ENCODE measurements around the gene CDPF1.

CDPF1 gene

GRCh38 chr22:46263216-46263590, 13.1 kb upstream of the CDPF1 start, which contains the start of gene PKDREJ:
PKDREJ (minus strand) TSS chr22:46263343; CDS start chr22:46263322, 21 bp downstream.
- TF ChIP-seq POLR2AphosphoS5 (IDR thresholded peaks at IDR 0.05; ENCODE audit: borderline replicate concordance, low read depth, low read length) = no peak
- no peak for TF ChIP-seq FOXP2 (optimal IDR thresholded peaks at IDR 0.05; ENCODE audit: control extremely low read depth, extremely low read length, insufficient read depth)
- no peak for TF ChIP-seq EZH2 (IDR thresholded peaks at IDR 0.05)
- Histone ChIP-seq H3K4me3 (no peak within 1 kb of the TSS), H3K27ac (no peak within 1 kb of the TSS), H3K9ac (ENCODE audit: insufficient read length) (no peak within 1 kb of the TSS), H3K36me3 (ENCODE audit: insufficient read depth, low read length) (no peaks in the 10 kb centered on the region), H3K9me3 (ENCODE audit: low read depth, low read length) (no peaks in the 10 kb centered on the region)
- no peak for DNase-seq (ENCODE audit: low read depth, low spot score)

DNA sequence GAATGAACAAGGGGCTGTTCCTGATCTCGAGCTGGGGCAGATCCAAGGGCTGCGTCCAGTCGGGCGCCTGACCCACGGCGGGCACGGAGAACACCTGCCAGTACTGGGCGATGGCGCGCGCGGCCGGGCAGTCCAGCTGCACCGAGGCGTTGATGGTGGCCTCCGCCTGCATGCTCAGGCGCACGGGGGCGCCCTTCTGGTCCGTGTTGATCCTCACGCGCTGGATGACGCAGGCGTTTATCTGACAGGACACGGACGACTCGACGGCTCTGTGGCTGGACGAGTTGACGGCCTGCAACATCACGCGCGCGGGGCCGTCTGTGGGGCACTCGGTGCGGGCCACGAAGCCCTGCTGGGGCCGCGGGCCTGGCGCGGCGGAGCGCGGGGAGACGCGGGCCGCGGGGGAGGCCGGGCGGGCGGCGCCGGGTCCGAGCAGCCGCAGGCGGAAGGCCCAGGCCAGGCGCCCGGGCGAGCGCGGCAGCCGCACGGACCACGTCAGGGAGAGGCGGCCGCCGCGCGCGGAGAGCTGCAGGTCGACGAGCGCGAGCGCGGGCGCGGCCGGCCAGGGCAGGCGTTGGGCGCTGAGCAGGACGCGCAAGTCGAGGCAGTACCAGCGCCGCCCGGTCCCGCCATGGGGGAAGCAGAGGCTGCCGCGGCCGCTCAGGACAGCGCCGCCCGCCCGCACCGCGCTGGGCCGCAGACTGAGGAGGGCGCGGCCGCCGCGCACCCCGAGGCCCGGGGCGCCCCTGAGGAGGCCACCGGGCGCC, 12.5 kb upstream of the CDPF1 start:
- Histone ChIP-seq H3K36me3 (ENCODE audit: insufficient read depth, low read length) (no peaks in the 10 kb centered on the region), H3K9ac (ENCODE audit: insufficient read length) (no peak overlapping the region), H3K4me3 (no peak overlapping the region), H3K27ac (no peak overlapping the region), H3K9me3 (ENCODE audit: low read depth, low read length) (no peaks in the 10 kb centered on the region)
- no peak for TF ChIP-seq FOXP2 (optimal IDR thresholded peaks at IDR 0.05; ENCODE audit: control extremely low read depth, extremely low read length, insufficient read depth)
- no peak for TF ChIP-seq EZH2 (IDR thresholded peaks at IDR 0.05)
- TF ChIP-seq POLR2AphosphoS5 (IDR thresholded peaks at IDR 0.05; ENCODE audit: borderline replicate concordance, low read depth, low read length) = no peak
- DNase-seq (ENCODE audit: low read depth, low spot score) = no peak

DNA sequence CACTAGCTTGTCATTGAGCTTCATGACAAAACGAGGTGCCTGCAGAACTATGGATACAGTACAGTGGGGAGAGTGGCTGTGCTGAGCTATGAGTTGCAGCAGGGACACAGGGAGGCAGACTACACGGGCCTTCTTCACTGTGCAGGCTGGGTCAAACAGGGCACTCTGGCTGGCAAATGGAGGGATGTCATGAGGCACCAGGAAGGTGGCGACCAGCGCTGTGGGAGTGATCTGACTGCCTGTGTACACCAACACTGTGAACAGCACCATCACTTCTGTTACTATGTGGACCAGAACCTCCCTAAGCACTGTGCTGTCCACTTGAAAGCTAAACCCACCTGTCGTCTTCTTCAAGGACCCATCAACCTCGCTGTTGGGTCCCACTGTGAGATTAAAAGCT, 9.9 kb upstream of the CDPF1 start:
- Histone ChIP-seq H3K36me3 (ENCODE audit: insufficient read depth, low read length) (no peaks in the 10 kb centered on the region), H3K9me3 (ENCODE audit: low read depth, low read length) (no peaks in the 10 kb centered on the region), H3K9ac (ENCODE audit: insufficient read length) (no peak overlapping the region), H3K4me3 (no peak overlapping the region), H3K27ac (no peak overlapping the region)
- DNase-seq (ENCODE audit: low read depth, low spot score) = no peak
- TF ChIP-seq EZH2 (IDR thresholded peaks at IDR 0.05) (no peak), FOXP2 (optimal IDR thresholded peaks at IDR 0.05; ENCODE audit: control extremely low read depth, extremely low read length, insufficient read depth) (no peak), POLR2AphosphoS5 (IDR thresholded peaks at IDR 0.05; ENCODE audit: borderline replicate concordance, low read depth, low read length) (no peak)

DNA sequence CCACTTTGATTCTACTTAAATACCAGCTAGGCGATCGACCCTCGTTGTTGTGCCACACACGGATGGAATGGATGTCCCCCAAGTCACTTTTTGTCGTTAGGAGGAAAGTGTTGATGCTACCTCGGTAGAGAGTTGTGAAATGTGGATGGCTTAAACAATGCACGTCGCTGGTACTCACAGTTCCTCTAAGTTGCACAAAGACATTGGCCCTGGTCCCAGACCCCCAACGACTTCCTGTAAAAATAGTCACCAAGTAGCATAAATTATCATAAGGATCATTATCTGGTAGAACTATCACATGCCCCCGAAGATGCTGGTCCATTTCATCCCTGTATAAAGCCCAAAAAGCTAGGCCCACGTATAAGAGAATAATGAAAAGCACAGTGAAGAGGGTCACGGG, 9.3 kb upstream of the CDPF1 start:
- no peak overlapping the region for H3K4me3 ChIP-seq
- TF ChIP-seq POLR2AphosphoS5 (IDR thresholded peaks at IDR 0.05; ENCODE audit: borderline replicate concordance, low read depth, low read length) = no peak
- no peak for TF ChIP-seq EZH2 (IDR thresholded peaks at IDR 0.05)
- no peak for TF ChIP-seq FOXP2 (optimal IDR thresholded peaks at IDR 0.05; ENCODE audit: control extremely low read depth, extremely low read length, insufficient read depth)
- no peaks in the 10 kb centered on the region for H3K36me3 ChIP-seq (ENCODE audit: insufficient read depth, low read length)
- no peak overlapping the region for H3K27ac ChIP-seq
- no peak overlapping the region for H3K9ac ChIP-seq (ENCODE audit: insufficient read length)
- no peaks in the 10 kb centered on the region for H3K9me3 ChIP-seq (ENCODE audit: low read depth, low read length)
- DNase-seq (ENCODE audit: low read depth, low spot score) = no peak

DNA sequence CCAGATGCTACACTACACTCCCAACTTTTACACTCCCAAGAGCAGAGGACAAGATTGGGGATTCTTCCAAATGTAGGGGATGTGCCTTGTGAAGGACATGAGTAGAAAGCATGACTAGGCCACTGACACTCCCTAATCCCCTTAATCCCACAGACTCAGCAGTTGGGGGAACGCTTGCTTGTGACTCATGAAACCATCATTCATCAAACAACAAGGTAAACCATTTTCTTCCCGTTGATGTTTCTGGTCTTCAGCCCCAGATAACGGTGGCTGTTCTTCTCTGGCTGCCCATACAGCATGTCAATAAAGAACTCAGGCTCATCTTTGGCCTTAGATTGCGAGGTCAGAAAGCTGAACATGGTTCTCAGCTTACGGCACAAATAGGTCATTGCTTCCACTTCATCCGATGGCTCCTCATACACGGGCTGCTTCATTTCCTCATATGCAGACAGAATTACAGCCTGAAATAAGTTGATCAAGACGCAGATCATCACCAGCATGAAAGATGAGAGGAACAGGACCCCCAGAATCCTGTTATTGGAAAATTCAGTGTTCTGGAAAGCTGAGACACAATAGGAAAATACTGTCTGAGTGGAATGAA, 6.4 kb upstream of the CDPF1 start:
- Histone ChIP-seq H3K27ac (no peak overlapping the region), H3K4me3 (no peak overlapping the region), H3K9ac (ENCODE audit: insufficient read length) (no peak overlapping the region), H3K9me3 (ENCODE audit: low read depth, low read length) (no peaks in the 10 kb centered on the region), H3K36me3 (ENCODE audit: insufficient read depth, low read length) (no peaks in the 10 kb centered on the region)
- DNase-seq (ENCODE audit: low read depth, low spot score) = no peak
- TF ChIP-seq POLR2AphosphoS5 (IDR thresholded peaks at IDR 0.05; ENCODE audit: borderline replicate concordance, low read depth, low read length) (no peak), FOXP2 (optimal IDR thresholded peaks at IDR 0.05; ENCODE audit: control extremely low read depth, extremely low read length, insufficient read depth) (no peak), EZH2 (IDR thresholded peaks at IDR 0.05) (no peak)

DNA sequence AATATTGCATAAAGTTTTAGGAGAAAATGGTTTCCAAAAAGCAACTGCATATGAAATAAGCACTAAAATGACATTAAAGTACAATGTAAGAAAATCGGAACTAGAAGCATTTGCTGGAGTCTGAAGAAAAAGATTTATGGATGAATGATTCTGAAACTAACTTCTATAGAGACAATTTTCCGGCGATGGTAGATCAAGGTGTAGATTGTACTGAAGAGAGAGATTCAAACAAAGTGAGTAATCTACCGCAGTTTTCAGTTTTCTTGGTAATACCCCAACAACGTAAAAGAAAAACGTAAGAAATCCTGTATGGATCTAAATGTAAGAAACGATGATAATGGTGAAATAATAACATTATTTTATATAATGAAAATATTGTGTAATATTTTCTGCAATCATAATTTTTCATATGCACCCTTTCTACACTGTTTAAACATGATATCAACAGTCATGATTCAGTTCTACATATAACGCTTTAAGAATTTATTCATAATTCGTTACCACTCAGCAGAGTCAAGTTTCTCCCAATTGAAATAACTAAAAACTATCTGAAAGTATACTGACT, 1.8 kb upstream of the CDPF1 start:
- Histone ChIP-seq H3K9me3 (ENCODE audit: low read depth, low read length) (no peaks in the 10 kb centered on the region), H3K4me3 (peak overlapping the region; percentile 97), H3K36me3 (ENCODE audit: insufficient read depth, low read length) (no peaks in the 10 kb centered on the region), H3K27ac (no peak overlapping the region), H3K9ac (ENCODE audit: insufficient read length) (peak overlapping the region; percentile 93)
- no peak for DNase-seq (ENCODE audit: low read depth, low spot score)
- TF ChIP-seq POLR2AphosphoS5 (IDR thresholded peaks at IDR 0.05; ENCODE audit: borderline replicate concordance, low read depth, low read length) (no peak), EZH2 (IDR thresholded peaks at IDR 0.05) (no peak), FOXP2 (optimal IDR thresholded peaks at IDR 0.05; ENCODE audit: control extremely low read depth, extremely low read length, insufficient read depth) (no peak)

GRCh38 chr22:46251266-46251665, 1.2 kb upstream of the CDPF1 start:
- TF ChIP-seq EZH2 (IDR thresholded peaks at IDR 0.05) (no peak), FOXP2 (optimal IDR thresholded peaks at IDR 0.05; ENCODE audit: control extremely low read depth, extremely low read length, insufficient read depth) (no peak), POLR2AphosphoS5 (IDR thresholded peaks at IDR 0.05; ENCODE audit: borderline replicate concordance, low read depth, low read length) (no peak)
- DNase-seq (ENCODE audit: low read depth, low spot score) = no peak
- Histone ChIP-seq H3K9ac (ENCODE audit: insufficient read length) (peak overlapping the region; percentile 93), H3K27ac (0 out of 2 replicates have a peak overlapping the region, but pooled peaks have one; percentile 42), H3K4me3 (peak overlapping the region; percentile 97), H3K36me3 (ENCODE audit: insufficient read depth, low read length) (no peaks in the 10 kb centered on the region), H3K9me3 (ENCODE audit: low read depth, low read length) (no peaks in the 10 kb centered on the region)

DNA sequence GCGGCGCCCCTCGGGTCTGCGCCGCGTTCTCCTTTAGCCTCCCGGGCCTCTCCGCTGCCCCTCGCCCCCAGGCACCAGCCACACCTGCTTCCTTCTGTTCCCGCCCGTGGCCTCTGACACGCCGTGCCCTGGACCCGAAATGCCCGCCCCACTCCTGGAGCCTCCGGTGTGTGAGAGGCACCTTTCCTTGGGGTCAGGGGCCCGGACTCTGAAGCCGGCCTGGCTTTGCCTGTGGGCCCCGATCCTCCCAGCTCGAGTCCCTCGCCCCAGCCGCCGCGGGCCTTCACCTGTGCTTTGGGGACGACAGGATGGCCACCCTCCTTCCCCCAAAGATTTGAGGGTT, 661 bp upstream of the CDPF1 start:
- Histone ChIP-seq H3K9me3 (ENCODE audit: low read depth, low read length) (no peaks in the 10 kb centered on the region), H3K9ac (ENCODE audit: insufficient read length) (peak overlapping the region; percentile 93), H3K4me3 (peak overlapping the region; percentile 97), H3K27ac (0 out of 2 replicates have a peak overlapping the region, but pooled peaks have one; percentile 42), H3K36me3 (ENCODE audit: insufficient read depth, low read length) (no peaks in the 10 kb centered on the region)
- TF ChIP-seq FOXP2 (optimal IDR thresholded peaks at IDR 0.05; ENCODE audit: control extremely low read depth, extremely low read length, insufficient read depth) = no peak
- TF ChIP-seq EZH2 (IDR thresholded peaks at IDR 0.05) = no peak
- TF ChIP-seq POLR2AphosphoS5 (IDR thresholded peaks at IDR 0.05; ENCODE audit: borderline replicate concordance, low read depth, low read length) = no peak
- no peak for DNase-seq (ENCODE audit: low read depth, low spot score)
